ENCODE measurements around the gene NMT1. TPM values are rescaled to one million over a fixed set of nuclear protein-coding genes. Genes with fewer than 3 reads are reported as not detected.

NMT1 gene
- polyA plus RNA-seq, 1 of the 3 experiments (the other 2 are of a cell fraction): 30.1 TPM

DNA sequence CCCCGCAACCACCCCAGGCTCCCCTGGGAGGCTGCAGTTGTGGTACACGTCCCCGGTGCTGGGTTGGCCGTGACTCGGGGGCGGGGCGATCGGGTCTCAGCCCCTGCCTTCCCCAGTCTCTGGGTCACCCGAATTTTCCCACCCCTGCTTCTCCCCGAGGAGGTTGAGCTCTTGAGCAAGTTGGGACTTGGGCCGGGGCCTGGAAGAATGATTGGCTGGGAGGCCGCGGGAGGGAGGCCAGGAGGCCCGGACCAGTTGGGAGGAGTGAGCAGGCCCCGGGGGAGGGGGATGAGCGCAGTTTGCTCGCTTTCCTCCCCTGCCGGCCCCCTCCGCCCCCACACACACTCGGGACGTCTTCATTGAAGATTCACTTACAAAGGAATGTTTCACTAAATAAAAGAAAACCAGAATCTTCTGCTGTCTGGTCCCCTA lies 82.7 kb downstream of the NMT1 start:
- TF ChIP-seq MAX (IDR thresholded peaks at IDR 0.05; ENCODE audit: low read depth) (no peak), GATA2 (CRISPR knock-in tag; IDR thresholded peaks at IDR 0.05) (no peak), FOXM1 (IDR thresholded peaks at IDR 0.05; ENCODE audit: low read depth) (no peak), RXRA (IDR thresholded peaks at IDR 0.05; ENCODE audit: borderline replicate concordance, low read depth) (no peak), TAF1 (IDR thresholded peaks at IDR 0.05; ENCODE audit: borderline replicate concordance, low read depth, low read length) (no peak), YY1 (IDR thresholded peaks at IDR 0.05; ENCODE audit: low read depth) (no peak), EZH2phosphoT487 (IDR thresholded peaks at IDR 0.05; ENCODE audit: borderline replicate concordance, low read depth) (no peak), FOSL2 (IDR thresholded peaks at IDR 0.05; ENCODE audit: borderline replicate concordance, low read depth) (no peak), EP300 (IDR thresholded peaks at IDR 0.05; ENCODE audit: borderline replicate concordance in 1 of 2, low read depth in 1 of 2, low read length in 1 of 2) (no peak), RAD21 (IDR thresholded peaks at IDR 0.05; ENCODE audit: low read length) (no peak)
- TF ChIP-seq, protein P1, sequence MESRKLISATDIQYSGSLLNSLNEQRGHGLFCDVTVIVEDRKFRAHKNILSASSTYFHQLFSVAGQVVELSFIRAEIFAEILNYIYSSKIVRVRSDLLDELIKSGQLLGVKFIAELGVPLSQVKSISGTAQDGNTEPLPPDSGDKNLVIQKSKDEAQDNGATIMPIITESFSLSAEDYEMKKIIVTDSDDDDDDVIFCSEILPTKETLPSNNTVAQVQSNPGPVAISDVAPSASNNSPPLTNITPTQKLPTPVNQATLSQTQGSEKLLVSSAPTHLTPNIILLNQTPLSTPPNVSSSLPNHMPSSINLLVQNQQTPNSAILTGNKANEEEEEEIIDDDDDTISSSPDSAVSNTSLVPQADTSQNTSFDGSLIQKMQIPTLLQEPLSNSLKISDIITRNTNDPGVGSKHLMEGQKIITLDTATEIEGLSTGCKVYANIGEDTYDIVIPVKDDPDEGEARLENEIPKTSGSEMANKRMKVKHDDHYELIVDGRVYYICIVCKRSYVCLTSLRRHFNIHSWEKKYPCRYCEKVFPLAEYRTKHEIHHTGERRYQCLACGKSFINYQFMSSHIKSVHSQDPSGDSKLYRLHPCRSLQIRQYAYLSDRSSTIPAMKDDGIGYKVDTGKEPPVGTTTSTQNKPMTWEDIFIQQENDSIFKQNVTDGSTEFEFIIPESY (IDR thresholded peaks at IDR 0.05; ENCODE audit: borderline replicate concordance, low read depth): no peak
- TF ChIP-seq, protein P2, sequence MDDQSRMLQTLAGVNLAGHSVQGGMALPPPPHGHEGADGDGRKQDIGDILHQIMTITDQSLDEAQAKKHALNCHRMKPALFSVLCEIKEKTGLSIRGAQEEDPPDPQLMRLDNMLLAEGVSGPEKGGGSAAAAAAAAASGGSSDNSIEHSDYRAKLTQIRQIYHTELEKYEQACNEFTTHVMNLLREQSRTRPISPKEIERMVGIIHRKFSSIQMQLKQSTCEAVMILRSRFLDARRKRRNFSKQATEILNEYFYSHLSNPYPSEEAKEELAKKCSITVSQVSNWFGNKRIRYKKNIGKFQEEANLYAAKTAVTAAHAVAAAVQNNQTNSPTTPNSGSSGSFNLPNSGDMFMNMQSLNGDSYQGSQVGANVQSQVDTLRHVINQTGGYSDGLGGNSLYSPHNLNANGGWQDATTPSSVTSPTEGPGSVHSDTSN (IDR thresholded peaks at IDR 0.05): no peak
- TF ChIP-seq, protein P3, sequence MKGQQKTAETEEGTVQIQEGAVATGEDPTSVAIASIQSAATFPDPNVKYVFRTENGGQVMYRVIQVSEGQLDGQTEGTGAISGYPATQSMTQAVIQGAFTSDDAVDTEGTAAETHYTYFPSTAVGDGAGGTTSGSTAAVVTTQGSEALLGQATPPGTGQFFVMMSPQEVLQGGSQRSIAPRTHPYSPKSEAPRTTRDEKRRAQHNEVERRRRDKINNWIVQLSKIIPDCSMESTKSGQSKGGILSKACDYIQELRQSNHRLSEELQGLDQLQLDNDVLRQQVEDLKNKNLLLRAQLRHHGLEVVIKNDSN (IDR thresholded peaks at IDR 0.05; ENCODE audit: borderline replicate concordance, low read depth): no peak
- TF ChIP-seq, protein P4, sequence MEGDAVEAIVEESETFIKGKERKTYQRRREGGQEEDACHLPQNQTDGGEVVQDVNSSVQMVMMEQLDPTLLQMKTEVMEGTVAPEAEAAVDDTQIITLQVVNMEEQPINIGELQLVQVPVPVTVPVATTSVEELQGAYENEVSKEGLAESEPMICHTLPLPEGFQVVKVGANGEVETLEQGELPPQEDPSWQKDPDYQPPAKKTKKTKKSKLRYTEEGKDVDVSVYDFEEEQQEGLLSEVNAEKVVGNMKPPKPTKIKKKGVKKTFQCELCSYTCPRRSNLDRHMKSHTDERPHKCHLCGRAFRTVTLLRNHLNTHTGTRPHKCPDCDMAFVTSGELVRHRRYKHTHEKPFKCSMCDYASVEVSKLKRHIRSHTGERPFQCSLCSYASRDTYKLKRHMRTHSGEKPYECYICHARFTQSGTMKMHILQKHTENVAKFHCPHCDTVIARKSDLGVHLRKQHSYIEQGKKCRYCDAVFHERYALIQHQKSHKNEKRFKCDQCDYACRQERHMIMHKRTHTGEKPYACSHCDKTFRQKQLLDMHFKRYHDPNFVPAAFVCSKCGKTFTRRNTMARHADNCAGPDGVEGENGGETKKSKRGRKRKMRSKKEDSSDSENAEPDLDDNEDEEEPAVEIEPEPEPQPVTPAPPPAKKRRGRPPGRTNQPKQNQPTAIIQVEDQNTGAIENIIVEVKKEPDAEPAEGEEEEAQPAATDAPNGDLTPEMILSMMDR (IDR thresholded peaks at IDR 0.05): no peak
- Histone ChIP-seq H3K9me2 (no peaks in the 10 kb centered on the region), H3K4me1 (ENCODE audit: control insufficient read depth in 1 of 2, insufficient read depth in 2 of 2, low read depth in 1 of 2, low read length in 1 of 2) (peaks cover 8 to 11% of the 10 kb centered on the region in 2 experiments; a peak in 2 of 4 replicates), H3K79me2 (ENCODE audit: insufficient read depth) (peaks cover 10% of the 10 kb centered on the region), H3K36me3 (replicated peaks in 1 of 2; ENCODE audit: control insufficient read depth in 1 of 2, insufficient read depth in 2 of 2, low read length in 1 of 2) (no peaks in the 10 kb centered on the region), H4K20me1 (ENCODE audit: insufficient read depth) (peaks cover 3% of the 10 kb centered on the region; the same call in 1 of the 2 replicates), H3F3A (replicated peaks; ENCODE audit: insufficient read depth) (peaks cover 23% of the 10 kb centered on the region), H3K9me3 (no peaks in the 10 kb centered on the region), H2AFZ (ENCODE audit: low read depth) (no peak overlapping the region), H3K9ac (no peak overlapping the region), H3K27me3 (ENCODE audit: insufficient read depth) (no peaks in the 10 kb centered on the region), H3K27ac (ENCODE audit: low read depth in 2 of 2, low read length in 1 of 2) (no peak overlapping the region), H3K4me3 (ENCODE audit: low read depth in 2 of 2, low read length in 1 of 2) (no peak overlapping the region), H3K4me2 (no peak overlapping the region)
- POLR2A ChIA-PET: no interaction called here
- DNase-seq: peak; percentile 17
- 90% methylated on average over 20 of the region's 21 CpGs for WGBS (ENCODE audit: low lambda C conversion rate)
- CTCF ChIA-PET: interaction anchor here (0.8 to 10.6 kb wide), 2 partner anchors 10 to 44 kb away, joined by 3 to 209 read pairs; partner anchors contain the start of genes ACBD4 and PLCD3

Measured in SK-N-SH (cell line).